IMR-90 (cell line): ENCODE data around the gene SLC13A5. TPM values are rescaled to one million over a fixed set of nuclear protein-coding genes. Genes with fewer than 3 reads are reported as not detected.
A peak's percentile ranks its signal among the peaks of the same experiment; 100 is the strongest.

ENCODE experiments used
- ATAC-seq: fragments of 200-7000 bp; cut with Tn5 transposase; 2 replicates; pipeline ENCODE4 v1.9.1; 2020; ENCODE audit warnings: low read depth, mild to moderate bottlenecking, moderate library complexity
- BruUV-seq: library from RNA; stranded (reverse); fragments of 400-500 nt; replicated peaks from 2 replicates; lab custom pipeline; 2021; lab: Mats Ljungman, UMichigan
- CTCF ChIA-PET: fragments of 300-600 bp; formaldehyde crosslinking; extraction: SDS; loops from one replicate; lab custom pipeline; 2021; ENCODE audit warnings: antibody characterized with exemption; lab: Yijun Ruan, JAX
- POLR2A ChIA-PET: fragments of 300-600 bp; sonication (Branson Sonifier 250); formaldehyde crosslinking; loops from one replicate; lab custom pipeline; 2022; ENCODE audit warnings: antibody characterized with exemption; ENCODE audit not compliant: unreplicated experiment; lab: Charles Lee
- DNase-seq: peaks from one replicate; pipeline ENCODE4 v3.0.0; 2013
- H2AFZ ChIP-seq: replicated peaks from 2 replicates; pipeline ENCODE3; 2013; ENCODE audit warnings: low read length, mild to moderate bottlenecking; ENCODE audit not compliant: poor library complexity
- H2AK5ac ChIP-seq: 2 replicates; pipeline ENCODE4 v1.6.1; 2013; ENCODE audit warnings: low read depth, low read length, inconsistent platforms
- H2AK9ac ChIP-seq: replicated peaks from 2 replicates; pipeline ENCODE3; 2013; ENCODE audit warnings: mild to moderate bottlenecking, low read depth, low read length, moderate library complexity; ENCODE audit not compliant: poor library complexity
- H2BK120ac ChIP-seq: 2 replicates; pipeline ENCODE4 v1.6.1; 2013; ENCODE audit warnings: low read depth, low read length, inconsistent platforms
- H2BK15ac ChIP-seq: 3 replicates; pipeline ENCODE4 v1.6.1; 2013; ENCODE audit warnings: low read depth, low read length, inconsistent platforms
- H2BK20ac ChIP-seq: 2 replicates; pipeline ENCODE4 v1.6.1; 2013; ENCODE audit warnings: low read depth, mild to moderate bottlenecking, inconsistent platforms, low read length, moderate library complexity
- H2BK5ac ChIP-seq: 2 replicates; pipeline ENCODE4 v1.6.1; 2013; ENCODE audit warnings: mild to moderate bottlenecking, low read depth, low read length, inconsistent platforms; ENCODE audit not compliant: poor library complexity, severe bottlenecking
- H3K14ac ChIP-seq: replicated peaks from 2 replicates; pipeline ENCODE4 v1.6.1; 2013; ENCODE audit warnings: low read depth, low read length, inconsistent platforms
- H3K18ac ChIP-seq: 2 replicates; pipeline ENCODE4 v1.6.1; 2013; ENCODE audit warnings: low read depth, low read length, control low read depth
- H3K23ac ChIP-seq: 2 replicates; pipeline ENCODE4 v1.6.1; 2013; ENCODE audit warnings: low read depth, low read length, inconsistent platforms
- H3K27ac ChIP-seq: 2 replicates; pipeline ENCODE4 v1.5.1; 2013; ENCODE audit warnings: mild to moderate bottlenecking, control low read depth, low read length; ENCODE audit not compliant: insufficient read depth
- H3K27me3 ChIP-seq: 2 replicates; pipeline ENCODE4 v1.6.1; 2013; ENCODE audit warnings: low read length; ENCODE audit not compliant: control insufficient read depth, insufficient read depth
- H3K36me3 ChIP-seq: 2 replicates; pipeline ENCODE4 v1.6.1; 2013; ENCODE audit warnings: low read length, mixed read lengths; ENCODE audit not compliant: control insufficient read depth, insufficient read depth
- H3K4ac ChIP-seq: 2 replicates; pipeline ENCODE4 v1.6.1; 2013; ENCODE audit warnings: low read depth, low read length, inconsistent platforms
- H3K4me1 ChIP-seq: 2 replicates; pipeline ENCODE4 v1.6.1; 2013; ENCODE audit warnings: low read length, mixed read lengths; ENCODE audit not compliant: control insufficient read depth, insufficient read depth
- H3K4me2 ChIP-seq: 2 replicates; pipeline ENCODE4 v1.6.1; 2013; ENCODE audit warnings: low read depth, mild to moderate bottlenecking, control low read depth, low read length, moderate library complexity
- H3K4me3 ChIP-seq: 2 replicates; pipeline ENCODE4 v1.5.1; 2013; ENCODE audit warnings: low read depth, mild to moderate bottlenecking, control low read depth, low read length, moderate library complexity; ENCODE audit not compliant: insufficient read depth
- H3K56ac ChIP-seq: 2 replicates; pipeline ENCODE4 v1.6.1; 2013; ENCODE audit warnings: low read length, inconsistent platforms; ENCODE audit not compliant: insufficient read depth; ENCODE audit errors: extremely low read depth
- H3K79me1 ChIP-seq, 2 experiments: 2 replicates each; pipeline ENCODE4 v1.6.1; 2013; ENCODE audit warnings: low read length in 2 of 2, inconsistent platforms in 1 of 2, low read depth in 1 of 2
- H3K9ac ChIP-seq: 2 replicates; pipeline ENCODE4 v1.6.1; 2013; ENCODE audit warnings: low read depth, low read length, control low read depth
- H3K9me1 ChIP-seq: 2 replicates; pipeline ENCODE4 v1.6.1; 2013; ENCODE audit warnings: low read length, inconsistent platforms; ENCODE audit not compliant: insufficient read depth
- H3K9me3 ChIP-seq: 2 replicates; pipeline ENCODE4 v1.6.1; 2013; ENCODE audit warnings: low read length; ENCODE audit not compliant: control insufficient read depth, insufficient read depth
- H4K20me1 ChIP-seq: 2 replicates; pipeline ENCODE4 v1.6.1; 2013; ENCODE audit warnings: low read length, inconsistent platforms; ENCODE audit not compliant: insufficient read depth
- H4K5ac ChIP-seq: 2 replicates; pipeline ENCODE4 v1.6.1; 2013; ENCODE audit warnings: mild to moderate bottlenecking, low read depth, low read length, control low read depth
- H4K8ac ChIP-seq, 2 experiments: 2 replicates each; pipeline ENCODE4 v1.6.1; 2013; ENCODE audit warnings: low read depth in 2 of 2, low read length in 2 of 2, control low read depth in 1 of 2, inconsistent platforms in 1 of 2
- H4K91ac ChIP-seq: 2 replicates; pipeline ENCODE4 v1.6.1; 2013; ENCODE audit warnings: low read depth, low read length, inconsistent platforms; ENCODE audit not compliant: insufficient read depth
- CEBPB ChIP-seq: IDR thresholded peaks from 2 replicates; pipeline ENCODE4 v1.6.1; 2012; ENCODE audit warnings: low read depth, low read length, improper control_type of control experiment
- CHD1 ChIP-seq: IDR thresholded peaks from 2 replicates; pipeline ENCODE4 v1.6.1; 2012; ENCODE audit warnings: low read depth, low read length, improper control_type of control experiment
- MAZ ChIP-seq: IDR thresholded peaks from 2 replicates; pipeline ENCODE4 v1.6.1; 2012; ENCODE audit warnings: low read depth, mild to moderate bottlenecking, low read length, improper control_type of control experiment, moderate library complexity, borderline replicate concordance
- MXI1 ChIP-seq: IDR thresholded peaks from 2 replicates; pipeline ENCODE4 v1.6.1; 2012; ENCODE audit warnings: low read depth, mild to moderate bottlenecking, low read length, moderate library complexity, borderline replicate concordance
- NFE2L2 ChIP-seq: fragments of 150-350 bp; IDR thresholded peaks from 2 replicates; pipeline ENCODE4 v1.6.1; 2016; ENCODE audit warnings: low read depth, mild to moderate bottlenecking, low read length
- POLR2A ChIP-seq: IDR thresholded peaks from 2 replicates; pipeline ENCODE4 v1.6.1; 2012; ENCODE audit warnings: mild to moderate bottlenecking, low read depth, low read length
- RAD21 ChIP-seq: IDR thresholded peaks from 2 replicates; pipeline ENCODE4 v1.6.1; 2012; ENCODE audit warnings: low read length, improper control_type of control experiment
- RCOR1 ChIP-seq: IDR thresholded peaks from 2 replicates; pipeline ENCODE4 v1.6.1; 2012; ENCODE audit warnings: mild to moderate bottlenecking, low read length, improper control_type of control experiment; ENCODE audit not compliant: insufficient replicate concordance
- WGBS, 2 experiments: methylation state at CpG; one replicate each; pipeline versions ENCODE4 v1.1.5 to v1.1.7; 2013; ENCODE audit warnings: missing lambda C conversion rate in 2 of 2; ENCODE audit not compliant: insufficient read length in 1 of 2; ENCODE audit errors: extremely low coverage in 2 of 2; 5-methylcytosine and 5-hydroxymethylcytosine counted together
- dilution Hi-C: fragments of 300-500 bp; cut with HindIII; formaldehyde crosslinking; loops from one replicate; pipeline ENCODE4 v1.14.3; 2018; ENCODE audit warnings: low sequenced_read_pairs; ENCODE audit not compliant: unreplicated experiment
- in situ Hi-C: fragments of 300-500 bp; cut with MboI; formaldehyde crosslinking; loops from 3 replicates; pipeline ENCODE4 v1.14.3; 2019; ENCODE audit warnings: low sequenced_read_pairs, inconsistent platforms, mixed read lengths
- intact Hi-C: fragments of 100-400 bp; cut with micrococcal nuclease; formaldehyde crosslinking; loops from 2 replicates; pipeline ENCODE4 v1.10.0; 2022
- polyA plus RNA-seq, 3 experiments: library from polyadenylated mRNA; depleted of rRNA; stranded (reverse); fragments of >200 nt; gene quantifications; 2 replicates each; pipeline ENCODE4 v1.2.3, GENCODE V29; 2012; ENCODE audit warnings: low replicate concordance in 1 of 3
- total RNA-seq: library from RNA; depleted of rRNA; stranded (reverse); fragments of >200 nt; gene quantifications from 2 replicates; pipeline ENCODE4 v1.2.3, GENCODE V29; 2012

The SLC13A5 gene
- total and polyA plus RNA-seq, 2 of the 4 experiments (the other 2 are of a cell fraction): not detected

DNA sequence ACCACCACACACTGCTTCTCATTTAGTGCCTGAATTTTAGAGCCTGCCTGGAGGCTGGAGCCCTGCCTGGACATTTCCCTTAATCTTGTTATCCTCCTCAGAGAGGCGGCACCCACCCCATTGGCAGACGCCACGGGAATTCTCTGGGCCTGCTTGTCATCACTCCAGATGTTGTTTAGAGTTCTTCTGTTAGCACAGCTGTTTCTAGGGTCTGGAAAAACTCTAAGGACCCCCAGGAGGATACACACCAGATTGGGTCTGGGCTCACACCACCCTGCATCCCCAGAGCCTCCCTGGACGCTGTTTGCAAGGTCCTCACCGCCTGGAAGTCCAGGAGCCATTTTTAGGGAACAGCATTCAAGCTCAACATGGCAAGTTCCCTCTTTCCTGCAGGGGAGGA lies 42.1 kb upstream of the SLC13A5 start:
- no peak overlapping the region for H3K56ac ChIP-seq
- no peaks in the 10 kb centered on the region for H3K9me3 ChIP-seq
- peak overlapping the region; percentile 49; the same call in 1 of the 2 replicates for H3K23ac ChIP-seq
- dilution Hi-C loops (no loop called here), intact Hi-C loops (loop anchor here (10.0 kb wide), 1 partner anchor 90 kb away; no protein-coding TSS in a partner anchor), in situ Hi-C loops (no loop called here)
- H2BK20ac ChIP-seq: peak overlapping the region; percentile 69
- H4K91ac ChIP-seq: peak overlapping the region; percentile 66
- H3K27me3 ChIP-seq: no peaks in the 10 kb centered on the region
- no peak overlapping the region for H3K4me3 ChIP-seq
- ATAC-seq: no peak
- 0 out of 3 replicates have a peak overlapping the region, but pooled peaks have one; percentile 41 for H2BK15ac ChIP-seq
- H3K9me1 ChIP-seq: peaks cover 12% of the 10 kb centered on the region
- H2BK5ac ChIP-seq: no peak overlapping the region
- 0 out of 2 replicates have a peak overlapping the region, but pooled peaks have one; percentile 30 for H3K27ac ChIP-seq
- DNase-seq: no peak
- H4K5ac ChIP-seq: peak overlapping the region; percentile 47; the same call in 1 of the 2 replicates
- no TSS peak for BruUV-seq
- peak overlapping the region; percentile 7; the same call in 1 of the 2 replicates for H3K14ac ChIP-seq
- H3K9ac ChIP-seq: 0 out of 2 replicates have a peak overlapping the region, but pooled peaks have one; percentile 45
- H3K4me1 ChIP-seq: peaks cover 15% of the 10 kb centered on the region
- WGBS, 2 experiments: no CpG with 5 or more reads among the region's 5 CpGs
- no peak overlapping the region for H2AK5ac ChIP-seq
- 0 out of 2 replicates have a peak overlapping the region, but pooled peaks have one; percentile 64 for H3K4me2 ChIP-seq
- no peaks in the 10 kb centered on the region for H3K36me3 ChIP-seq
- H2BK120ac ChIP-seq: peak overlapping the region; percentile 66
- TF ChIP-seq CEBPB (no peak), POLR2A (no peak), RCOR1 (no peak), MAZ (no peak), RAD21 (no peak), MXI1 (no peak), CHD1 (no peak), NFE2L2 (no peak)
- CTCF ChIA-PET: no interaction called here
- H3K79me1 ChIP-seq: no peaks in the 10 kb centered on the region
- POLR2A ChIA-PET: no interaction called here
- no peaks in the 10 kb centered on the region for H4K20me1 ChIP-seq
- no peak overlapping the region; the same call in 1 of the 2 replicates for H3K18ac ChIP-seq
- H2AFZ ChIP-seq: peak overlapping the region; percentile 86
- peak overlapping the region; percentile 43 to 72; a peak in 2 of 4 replicates for H4K8ac ChIP-seq
- no peak overlapping the region for H2AK9ac ChIP-seq
- H3K4ac ChIP-seq: peak overlapping the region; percentile 55
